Measurements from ENCODE around the gene CHMP2B.

Gene CHMP2B

DNA sequence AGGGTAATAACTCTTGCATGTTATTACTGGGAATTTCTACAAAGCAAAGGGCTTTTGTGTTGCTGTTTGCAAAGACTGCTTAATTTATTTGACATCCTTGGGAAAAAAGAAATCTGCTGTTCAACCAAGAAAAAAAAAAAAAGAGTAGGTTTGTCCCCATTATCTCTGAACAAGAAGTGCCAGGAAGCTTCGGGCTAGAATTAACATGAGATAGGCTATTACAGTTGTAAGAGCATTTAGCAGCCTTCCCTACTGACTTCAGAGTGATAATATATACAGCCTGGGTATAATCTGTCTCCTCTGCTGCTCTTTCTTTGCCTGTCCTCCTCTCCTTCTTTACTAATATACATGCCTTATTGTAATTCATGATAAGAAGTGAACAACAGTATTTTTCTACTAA lies 23.3 kb upstream of the CHMP2B start:
- no peak overlapping the region for H3K4me3 ChIP-seq (replicated peaks; ENCODE audit: low read depth, low read length)
- TF ChIP-seq, protein P1, sequence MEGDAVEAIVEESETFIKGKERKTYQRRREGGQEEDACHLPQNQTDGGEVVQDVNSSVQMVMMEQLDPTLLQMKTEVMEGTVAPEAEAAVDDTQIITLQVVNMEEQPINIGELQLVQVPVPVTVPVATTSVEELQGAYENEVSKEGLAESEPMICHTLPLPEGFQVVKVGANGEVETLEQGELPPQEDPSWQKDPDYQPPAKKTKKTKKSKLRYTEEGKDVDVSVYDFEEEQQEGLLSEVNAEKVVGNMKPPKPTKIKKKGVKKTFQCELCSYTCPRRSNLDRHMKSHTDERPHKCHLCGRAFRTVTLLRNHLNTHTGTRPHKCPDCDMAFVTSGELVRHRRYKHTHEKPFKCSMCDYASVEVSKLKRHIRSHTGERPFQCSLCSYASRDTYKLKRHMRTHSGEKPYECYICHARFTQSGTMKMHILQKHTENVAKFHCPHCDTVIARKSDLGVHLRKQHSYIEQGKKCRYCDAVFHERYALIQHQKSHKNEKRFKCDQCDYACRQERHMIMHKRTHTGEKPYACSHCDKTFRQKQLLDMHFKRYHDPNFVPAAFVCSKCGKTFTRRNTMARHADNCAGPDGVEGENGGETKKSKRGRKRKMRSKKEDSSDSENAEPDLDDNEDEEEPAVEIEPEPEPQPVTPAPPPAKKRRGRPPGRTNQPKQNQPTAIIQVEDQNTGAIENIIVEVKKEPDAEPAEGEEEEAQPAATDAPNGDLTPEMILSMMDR (IDR thresholded peaks at IDR 0.05; ENCODE audit: low read depth, low read length, missing control alignments), result no peak
- DNase-seq (ENCODE audit: extremely low read depth, low read depth), result no peak

DNA sequence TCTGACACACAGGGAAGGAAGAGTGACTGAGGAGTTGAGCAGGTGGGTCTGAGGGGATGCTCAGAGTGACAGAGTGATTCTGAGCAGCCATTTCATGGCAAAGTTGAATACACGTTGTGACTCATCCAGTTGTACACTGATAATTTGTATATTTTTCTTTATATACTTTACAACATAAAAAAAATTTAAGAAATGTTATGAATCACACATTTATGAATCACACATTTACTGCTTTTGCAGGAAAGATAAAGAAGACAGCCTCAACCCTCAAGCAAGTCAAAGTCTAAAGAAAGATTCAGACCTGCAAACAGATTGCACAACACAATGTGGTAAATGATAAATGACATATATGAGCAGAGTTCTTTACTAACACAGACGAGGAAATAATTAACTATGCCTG lies 21.0 kb upstream of the CHMP2B start:
- DNase-seq (ENCODE audit: extremely low read depth, low read depth), result peak; percentile 29
- no peak overlapping the region for H3K4me3 ChIP-seq (replicated peaks; ENCODE audit: low read depth, low read length)
- TF ChIP-seq, protein P1 (IDR thresholded peaks at IDR 0.05; ENCODE audit: low read depth, low read length, missing control alignments), result no peak

DNA sequence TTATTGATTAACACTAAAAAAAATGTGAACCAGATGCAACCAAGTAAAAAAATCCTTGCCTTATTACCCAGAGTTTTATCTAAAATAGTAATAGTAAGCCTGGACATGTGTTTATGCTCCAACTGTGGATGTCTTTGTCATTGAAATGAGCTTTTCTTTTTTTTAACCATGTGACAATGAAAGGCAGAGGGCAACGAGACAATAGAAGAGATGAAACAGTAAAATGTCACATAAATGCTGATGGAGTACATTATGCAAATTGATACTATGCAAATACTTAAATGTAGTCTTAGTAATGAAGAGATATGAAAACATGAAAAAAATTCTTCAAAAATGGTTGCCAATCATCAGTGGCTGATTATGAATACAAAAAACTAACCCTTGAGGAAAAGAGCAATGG lies 20.5 kb upstream of the CHMP2B start:
- H3K4me3 ChIP-seq (replicated peaks; ENCODE audit: low read depth, low read length), result no peak overlapping the region
- no peak for DNase-seq (ENCODE audit: extremely low read depth, low read depth)
- TF ChIP-seq, protein P1 (IDR thresholded peaks at IDR 0.05; ENCODE audit: low read depth, low read length, missing control alignments), result no peak

DNA sequence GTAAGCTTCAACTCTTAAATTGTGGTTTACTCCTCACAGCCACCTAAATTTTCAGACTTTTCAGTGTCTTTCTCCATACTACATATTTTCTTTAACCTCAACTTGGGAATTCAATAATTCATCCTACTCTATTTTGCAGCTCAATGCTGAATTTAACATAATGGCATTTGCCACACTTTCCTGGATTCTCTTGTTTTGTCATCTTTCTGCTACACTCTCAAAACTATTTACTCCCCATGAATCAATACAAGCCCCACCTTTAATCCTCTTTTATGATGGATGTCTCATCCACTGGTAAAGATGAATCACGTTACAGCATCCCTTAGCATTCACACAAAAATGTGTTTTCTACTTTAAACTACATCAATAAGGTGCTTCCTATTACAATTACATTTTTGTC lies 19.6 kb upstream of the CHMP2B start:
- no peak for DNase-seq (ENCODE audit: extremely low read depth, low read depth)
- TF ChIP-seq, protein P1 (IDR thresholded peaks at IDR 0.05; ENCODE audit: low read depth, low read length, missing control alignments), result no peak
- H3K4me3 ChIP-seq (replicated peaks; ENCODE audit: low read depth, low read length), result no peak overlapping the region

DNA sequence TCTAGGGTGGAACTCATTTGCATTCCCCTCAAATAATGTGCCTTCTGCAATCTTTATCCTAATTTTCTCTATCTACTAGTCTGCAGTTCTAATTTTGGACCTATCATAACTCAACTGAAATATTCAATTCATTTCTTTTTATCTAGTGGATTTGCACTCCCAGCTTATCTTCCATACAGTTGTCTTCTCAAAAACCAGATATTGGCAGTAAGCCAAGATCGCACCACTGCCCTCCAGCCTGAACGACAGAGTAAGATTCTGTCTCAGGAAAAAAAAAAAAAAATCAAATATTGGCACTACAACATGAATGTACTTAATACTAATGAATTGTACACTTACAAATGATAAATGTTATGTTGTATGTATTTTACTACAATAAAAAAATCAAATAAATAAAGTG lies 18.0 kb upstream of the CHMP2B start:
- H3K4me3 ChIP-seq (replicated peaks; ENCODE audit: low read depth, low read length), result no peak overlapping the region
- TF ChIP-seq, protein P1 (IDR thresholded peaks at IDR 0.05; ENCODE audit: low read depth, low read length, missing control alignments), result no peak
- no peak for DNase-seq (ENCODE audit: extremely low read depth, low read depth)

DNA sequence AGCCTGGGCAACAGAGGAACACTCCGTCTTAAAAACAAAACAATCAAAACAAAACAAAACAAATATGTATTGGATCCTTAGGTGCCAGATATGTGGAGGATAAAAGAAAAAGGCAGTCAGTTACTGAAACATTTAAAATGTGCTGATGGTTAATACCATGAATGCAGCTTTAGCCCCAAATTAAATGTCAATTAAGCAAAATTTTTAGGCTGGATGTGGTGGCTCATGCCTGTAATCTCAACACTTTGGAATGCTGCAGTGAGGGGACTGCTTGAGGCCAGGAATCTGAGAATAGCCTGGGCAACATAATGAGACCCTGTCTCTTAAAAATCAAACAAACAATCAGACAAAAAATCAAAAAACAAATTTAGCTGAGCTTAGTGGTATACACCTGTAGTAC lies 8.5 kb upstream of the CHMP2B start:
- TF ChIP-seq, protein P1 (IDR thresholded peaks at IDR 0.05; ENCODE audit: low read depth, low read length, missing control alignments), result no peak
- no peak for DNase-seq (ENCODE audit: extremely low read depth, low read depth)
- no peak overlapping the region for H3K4me3 ChIP-seq (replicated peaks; ENCODE audit: low read depth, low read length)

DNA sequence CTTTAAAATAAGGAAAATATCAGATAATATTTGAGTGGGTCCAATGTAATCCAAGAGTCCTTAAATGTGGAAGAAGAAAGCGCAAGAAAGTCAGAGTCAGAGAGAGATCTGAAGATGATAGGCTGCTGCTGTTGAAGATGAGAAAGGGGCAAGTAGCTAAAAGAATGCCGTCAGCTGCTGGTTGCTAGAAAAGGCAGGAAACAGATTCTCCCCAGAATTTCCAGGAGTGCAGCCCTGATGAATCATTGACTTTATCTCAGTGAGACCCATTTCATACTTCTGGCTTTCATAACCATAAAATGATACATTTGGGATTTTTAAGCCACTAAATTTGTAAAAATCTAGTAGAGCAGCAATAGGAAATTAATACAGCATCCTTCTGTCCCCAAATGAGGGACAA lies 7.5 kb upstream of the CHMP2B start:
- H3K4me3 ChIP-seq (replicated peaks; ENCODE audit: low read depth, low read length), result no peak overlapping the region
- DNase-seq (ENCODE audit: extremely low read depth, low read depth), result no peak
- TF ChIP-seq, protein P1 (IDR thresholded peaks at IDR 0.05; ENCODE audit: low read depth, low read length, missing control alignments), result no peak
